HepG2 (cell line): ENCODE measurements around the gene SERPINE2. TPM values are rescaled to one million over a fixed set of nuclear protein-coding genes. Genes with fewer than 3 reads are reported as not detected.

Source experiments
- AFF4 ChIP-seq: sonication (generic); formaldehyde crosslinking; IDR thresholded peaks from 2 replicates; pipeline ENCODE4 v1.4.0; 2020; ENCODE audit warnings: missing genetic modification reagents
- CSRNP2 ChIP-seq: sonication (generic); formaldehyde crosslinking; conservative IDR thresholded peaks from 2 replicates; pipeline ENCODE4 v1.8.0; 2022; ENCODE audit warnings: low read depth, missing genetic modification reagents
- FOXA1 ChIP-seq, 2 experiments: fragments of 450-650 bp in 1 of 2; sonication (generic) in 1 of 2; formaldehyde crosslinking in 1 of 2; IDR thresholded peaks; 2 replicates each; pipeline versions ENCODE4 v1.4.0 to v1.6.1; 2016 to 2020; ENCODE audit warnings: missing genetic modification reagents in 1 of 2
- GATAD1 ChIP-seq: IDR thresholded peaks from 2 replicates; pipeline ENCODE4 v1.6.1; 2016; ENCODE audit warnings: missing genetic modification reagents, missing compliant biosample characterization
- HDAC2 ChIP-seq: sonication (generic); formaldehyde crosslinking; IDR thresholded peaks from 2 replicates; pipeline ENCODE4 v1.4.0; 2020; ENCODE audit warnings: missing genetic modification reagents
- JUND ChIP-seq: sonication (generic); formaldehyde crosslinking; IDR thresholded peaks from 2 replicates; pipeline ENCODE4 v1.8.0; 2022; ENCODE audit warnings: mild to moderate bottlenecking, missing genetic modification reagents
- MYNN ChIP-seq: sonication (generic); formaldehyde crosslinking; IDR thresholded peaks from 2 replicates; pipeline ENCODE4 v1.4.0; 2020; ENCODE audit warnings: mild to moderate bottlenecking, low read depth, missing genetic modification reagents
- RBAK ChIP-seq: sonication (generic); formaldehyde crosslinking; IDR thresholded peaks from 2 replicates; pipeline ENCODE4 v1.5.1; 2020; ENCODE audit warnings: mild to moderate bottlenecking, missing genetic modification reagents
- SNAPC5 ChIP-seq: sonication (generic); formaldehyde crosslinking; IDR thresholded peaks from 2 replicates; pipeline ENCODE4 v1.8.1; 2023; ENCODE audit warnings: mild to moderate bottlenecking, missing genetic modification reagents, borderline replicate concordance
- ZBTB21 ChIP-seq: sonication (generic); formaldehyde crosslinking; IDR thresholded peaks from 2 replicates; pipeline ENCODE4 v1.4.0; 2020; ENCODE audit warnings: missing genetic modification reagents
- ZBTB25 ChIP-seq: IDR thresholded peaks from 2 replicates; pipeline ENCODE4 v1.6.1; 2018; ENCODE audit warnings: missing genetic modification reagents
- ZBTB44 ChIP-seq: sonication (generic); formaldehyde crosslinking; IDR thresholded peaks from 2 replicates; pipeline ENCODE4 v1.4.0; 2020; ENCODE audit warnings: missing genetic modification reagents
- ZNF276 ChIP-seq: sonication (generic); formaldehyde crosslinking; IDR thresholded peaks from 2 replicates; pipeline ENCODE4 v1.4.0; 2020; ENCODE audit warnings: mild to moderate bottlenecking, low read depth, missing genetic modification reagents
- ZNF549 ChIP-seq: sonication (generic); formaldehyde crosslinking; IDR thresholded peaks from 2 replicates; pipeline ENCODE4 v1.5.0; 2020; ENCODE audit warnings: missing genetic modification reagents
- ZNF639 ChIP-seq: conservative IDR thresholded peaks from 2 replicates; pipeline ENCODE4 v1.6.1; 2018; ENCODE audit warnings: missing genetic modification reagents
- polyA plus RNA-seq, 8 experiments: library from polyadenylated mRNA; depleted of rRNA in 3 of 8; stranded (reverse) in 7 of 8; unstranded in 1 of 8; fragments of >200 nt; fragmentation: Illumina TruSeq in 4 of 8; extraction: Trizol in 4 of 8; gene quantifications; 2 replicates each; pipeline versions ENCODE4 v1.2.1 to v1.2.3, GENCODE V29; 2011 to 2016; ENCODE audit warnings: low read depth in 4 of 8, missing spikeins in 1 of 8, mixed read lengths in 1 of 8; ENCODE audit not compliant: insufficient read depth in 1 of 8
- total RNA-seq, 5 experiments: library from RNA; depleted of rRNA; stranded (reverse); fragments of >200 nt; fragmentation: Illumina TruSeq; extraction: Trizol; gene quantifications; 2 replicates each; pipeline ENCODE4 v1.2.3, GENCODE V29; 2016; ENCODE audit warnings: low read depth in 1 of 5

SERPINE2 gene
- total and polyA plus RNA-seq, 2 of the 13 experiments (the other 11 are each of a cell fraction or from before 2014, with no cell fraction given): 7.9 to 18.1 TPM

- TF ChIP-seq ZBTB21 (CRISPR knock-in tag) (peak; percentile 96), JUND (CRISPR knock-in tag) (peak; percentile 62; the same call in 1 of the 2 replicates), AFF4 (CRISPR knock-in tag) (no peak), ZBTB44 (CRISPR knock-in tag) (0 out of 2 replicates have a peak, but pooled peaks have one; percentile 43), CSRNP2 (CRISPR knock-in tag) (no peak), ZBTB25 (CRISPR knock-in tag) (no peak; the same call in 1 of the 2 replicates), RBAK (CRISPR knock-in tag) (peak; percentile 80; the same call in 1 of the 2 replicates), ZNF639 (CRISPR knock-in tag) (no peak; the same call in 1 of the 2 replicates), HDAC2 (CRISPR knock-in tag) (peak; percentile 74), FOXA1 (IDR thresholded peaks at IDR 0.05) (0 out of 2 replicates have a peak, but pooled peaks have one; percentile 16), FOXA1 (CRISPR knock-in tag; IDR thresholded peaks at IDR 0.05) (peak; percentile 92), ZNF276 (CRISPR knock-in tag) (peak; percentile 83; the same call in 1 of the 2 replicates), GATAD1 (CRISPR knock-in tag) (peak; percentile 66; the same call in 1 of the 2 replicates), ZNF549 (CRISPR knock-in tag) (no peak), SNAPC5 (CRISPR knock-in tag) (0 out of 2 replicates have a peak, but pooled peaks have one; percentile 13), MYNN (peak; percentile 72; the same call in 1 of the 2 replicates)
Observed at GRCh38 chr2:223930103-223930976, 108.7 kb downstream of the SERPINE2 start (continued).
